GM18498 (cell line): ENCODE measurements around the gene INIP.

Experiments
- ATAC-seq: cut with Tn5 transposase; IDR thresholded peaks from one replicate; pipeline ENCODE4 v1.9.1; 2021; ENCODE audit warnings: mild to moderate bottlenecking, moderate library complexity; ENCODE audit not compliant: unreplicated experiment

The INIP gene, protein sequence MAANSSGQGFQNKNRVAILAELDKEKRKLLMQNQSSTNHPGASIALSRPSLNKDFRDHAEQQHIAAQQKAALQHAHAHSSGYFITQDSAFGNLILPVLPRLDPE

GRCh38 chr9:112717661-112718331 is at the start of gene INIP:
Gene INIP, minus strand, starts transcription at chr9:112718117. Its CDS starts 1,632 bp downstream, at chr9:112716485.
- peak; percentile 97 for ATAC-seq

DNA sequence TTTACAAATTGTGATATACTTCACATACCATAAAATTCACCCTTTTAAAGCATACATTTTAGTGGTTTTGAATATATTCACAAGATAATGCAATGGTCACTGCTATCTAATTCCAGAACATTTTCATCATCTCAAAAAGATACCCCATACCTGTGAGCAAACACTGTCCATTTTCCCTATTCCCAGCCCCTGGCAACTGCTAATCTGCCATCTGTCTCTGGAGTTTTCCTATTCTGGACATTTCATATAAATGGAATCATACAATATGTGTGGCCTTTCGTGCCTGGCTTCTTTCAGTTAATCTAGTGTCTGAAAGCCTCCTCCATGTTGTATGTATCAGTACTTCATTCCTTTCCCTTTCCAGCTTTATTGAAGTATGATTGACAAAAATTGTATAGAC is 47.4 kb upstream of the INIP start:
- no peak for ATAC-seq

DNA sequence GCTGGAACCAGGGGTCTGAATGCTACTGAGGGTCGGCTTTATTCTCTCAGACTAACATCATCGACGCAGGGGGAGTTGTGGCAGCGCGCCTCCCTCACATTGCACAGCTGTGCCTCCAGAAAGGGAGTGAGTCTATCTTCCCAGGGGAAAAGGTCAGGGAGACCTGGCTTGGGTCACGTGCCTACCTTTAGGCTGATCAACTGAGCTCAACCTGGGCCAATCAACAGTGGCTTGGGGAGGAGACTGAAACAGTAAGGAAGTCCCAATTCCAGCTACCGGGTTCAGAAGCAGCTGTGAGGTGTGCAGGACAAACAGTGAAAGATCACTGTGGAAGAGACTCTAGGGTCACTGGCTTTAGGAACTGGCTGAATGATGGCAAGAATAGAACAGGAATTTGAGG is 46.9 kb upstream of the INIP start:
- ATAC-seq: no peak

- no peak for ATAC-seq
Observed at GRCh38 chr9:112764344-112764743, 46.4 kb upstream of the INIP start.

GRCh38 chr9:112762726-112763518 is 45.0 kb upstream of the INIP start:
- ATAC-seq: no peak

DNA sequence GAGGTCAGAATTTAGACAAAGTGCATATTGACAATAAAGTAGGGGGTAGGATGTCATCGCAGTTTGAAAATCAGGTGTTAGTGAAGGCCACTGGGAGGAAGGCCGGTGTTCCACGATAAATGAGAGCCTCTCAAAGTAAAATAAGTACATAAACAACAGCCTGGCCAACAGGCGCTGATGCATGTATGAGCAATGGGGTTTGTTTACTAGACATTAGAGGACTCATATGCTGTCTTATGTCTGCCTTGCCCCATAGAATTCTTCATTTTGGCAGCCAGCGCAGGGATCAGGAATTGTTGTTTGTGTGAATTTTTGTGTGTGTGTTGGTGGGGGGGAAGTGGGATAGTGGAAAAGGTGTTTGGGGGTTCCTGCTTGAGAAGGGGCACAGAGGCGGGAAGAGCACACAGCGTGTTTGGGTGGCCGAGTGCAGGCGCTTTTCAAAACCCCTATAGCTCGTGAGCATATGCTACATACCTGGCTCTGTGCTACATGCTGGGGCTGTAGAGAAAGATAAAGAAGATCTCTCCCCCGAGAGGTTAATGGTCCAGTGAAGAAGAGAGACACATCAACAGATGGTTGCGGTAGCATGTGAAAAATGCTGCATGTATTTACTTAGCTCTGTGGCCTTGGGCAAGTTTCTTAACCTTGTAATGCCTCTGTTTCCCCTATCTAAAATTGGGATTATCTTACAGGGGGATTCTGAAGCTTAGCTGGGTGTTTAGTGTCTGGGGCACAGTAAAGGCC is 44.2 kb upstream of the INIP start:
- no peak for ATAC-seq

DNA sequence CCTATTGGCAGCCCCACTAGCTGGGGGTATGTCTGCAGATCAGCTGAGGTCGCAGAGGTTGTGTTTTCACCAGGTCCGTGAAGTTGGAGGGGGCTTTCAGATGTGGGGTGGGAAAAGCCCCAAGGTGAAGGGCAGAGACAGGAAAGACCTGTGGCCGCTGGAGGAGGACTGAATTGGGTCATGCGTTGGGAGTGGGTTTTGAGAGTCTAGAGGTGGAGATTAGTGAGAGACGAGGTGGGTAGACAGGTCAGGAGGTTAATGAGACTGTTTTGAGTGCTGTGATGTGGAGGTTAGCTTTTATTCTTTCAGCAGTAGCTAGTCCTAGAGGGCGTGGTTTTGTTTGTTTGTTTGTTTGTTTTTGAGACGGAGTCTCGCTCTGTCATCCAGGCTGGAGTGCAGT is 42.9 kb upstream of the INIP start:
- ATAC-seq: no peak

DNA sequence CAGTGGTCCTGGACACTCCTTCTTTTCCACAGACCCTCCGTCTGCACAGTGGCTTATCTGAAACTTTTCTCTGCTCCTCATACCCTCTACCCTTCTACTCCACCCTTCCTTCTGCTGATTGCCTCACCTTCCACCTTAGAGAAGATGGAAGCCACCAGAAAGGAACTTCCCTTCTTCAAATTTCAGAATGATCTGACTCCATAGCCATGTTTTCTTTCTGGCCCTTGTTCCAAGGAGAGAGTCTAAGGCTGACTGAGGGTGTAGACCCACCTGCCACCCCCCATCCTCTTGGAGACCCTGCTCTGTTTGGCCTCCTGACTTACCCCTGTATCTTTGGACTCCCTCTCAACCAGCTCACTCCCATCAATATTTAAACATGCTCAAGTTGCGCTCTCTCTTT is 40.0 kb upstream of the INIP start:
- ATAC-seq: no peak

DNA sequence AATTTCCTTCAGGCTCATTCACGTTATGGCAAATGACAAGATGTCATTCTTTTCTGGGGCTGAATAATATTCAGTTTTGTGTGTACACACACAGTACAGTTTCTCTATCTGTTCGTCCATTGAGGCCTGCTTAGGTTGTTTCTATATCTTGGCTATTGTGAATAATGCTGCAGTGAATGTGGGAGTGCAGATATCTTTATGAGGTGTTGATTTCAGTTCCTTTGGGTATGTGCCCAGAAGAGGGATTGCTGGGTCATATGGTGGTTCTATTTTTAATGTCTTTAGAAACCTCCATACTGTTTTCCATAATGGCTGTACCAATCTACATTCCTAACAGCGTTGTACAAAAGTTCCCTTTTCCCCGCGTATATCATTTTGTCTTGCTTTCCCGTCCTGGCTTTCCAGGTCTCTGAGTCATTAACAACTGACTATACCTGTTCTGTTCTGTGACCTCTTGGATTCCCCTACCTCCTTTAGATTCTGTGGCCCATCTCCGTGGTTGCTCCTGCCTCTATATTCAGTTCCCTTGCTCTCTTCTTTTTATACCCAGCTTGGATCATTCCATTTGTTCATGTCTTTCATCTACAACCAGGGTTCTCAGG is 39.5 kb upstream of the INIP start:
- no peak for ATAC-seq

DNA sequence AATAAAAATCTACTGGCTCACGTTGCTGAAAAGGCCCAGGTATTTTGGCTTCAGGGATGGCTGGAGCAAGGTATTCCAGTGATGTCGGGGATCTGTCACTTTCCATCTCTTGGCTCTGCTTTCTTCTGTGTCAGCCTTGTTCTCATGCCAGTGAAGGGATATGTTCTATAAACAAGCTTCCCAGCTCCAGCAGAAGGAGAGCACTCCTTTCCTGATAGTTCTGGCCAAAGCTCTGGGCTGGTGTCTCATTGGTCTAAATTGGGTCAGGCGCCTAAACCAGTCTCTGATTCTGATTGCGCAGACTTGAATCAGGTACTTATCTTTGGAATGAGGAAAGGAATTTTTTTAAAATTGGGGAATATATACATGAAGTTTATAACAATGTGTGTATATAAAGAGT is 37.8 kb upstream of the INIP start:
- ATAC-seq: no peak

- no peak for ATAC-seq
Observed at GRCh38 chr9:112755016-112755427, 37.1 kb upstream of the INIP start.

DNA sequence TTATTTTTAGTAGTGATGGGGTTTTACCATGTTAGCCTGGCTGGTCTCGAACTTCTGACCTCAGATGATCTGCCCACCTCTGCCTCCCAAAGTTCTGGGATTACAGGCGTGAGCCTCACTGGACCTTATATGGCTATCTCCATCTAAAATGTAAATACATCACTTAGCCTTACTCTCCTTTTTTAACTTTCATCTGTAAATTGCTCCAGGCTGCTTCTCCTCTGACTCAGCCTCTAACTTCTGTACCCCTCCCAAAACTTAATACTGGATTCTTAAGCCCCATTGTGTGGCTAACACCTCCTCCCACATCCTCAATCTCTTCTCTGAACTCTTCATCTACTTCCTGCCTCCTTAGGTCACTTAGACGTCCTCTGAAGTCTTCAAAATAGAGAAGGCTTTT is 36.7 kb upstream of the INIP start:
- ATAC-seq: no peak

GRCh38 chr9:112753725-112754124 is 35.8 kb upstream of the INIP start:
- ATAC-seq: no peak

GRCh38 chr9:112752334-112753125 is 34.6 kb upstream of the INIP start:
- no peak for ATAC-seq

DNA sequence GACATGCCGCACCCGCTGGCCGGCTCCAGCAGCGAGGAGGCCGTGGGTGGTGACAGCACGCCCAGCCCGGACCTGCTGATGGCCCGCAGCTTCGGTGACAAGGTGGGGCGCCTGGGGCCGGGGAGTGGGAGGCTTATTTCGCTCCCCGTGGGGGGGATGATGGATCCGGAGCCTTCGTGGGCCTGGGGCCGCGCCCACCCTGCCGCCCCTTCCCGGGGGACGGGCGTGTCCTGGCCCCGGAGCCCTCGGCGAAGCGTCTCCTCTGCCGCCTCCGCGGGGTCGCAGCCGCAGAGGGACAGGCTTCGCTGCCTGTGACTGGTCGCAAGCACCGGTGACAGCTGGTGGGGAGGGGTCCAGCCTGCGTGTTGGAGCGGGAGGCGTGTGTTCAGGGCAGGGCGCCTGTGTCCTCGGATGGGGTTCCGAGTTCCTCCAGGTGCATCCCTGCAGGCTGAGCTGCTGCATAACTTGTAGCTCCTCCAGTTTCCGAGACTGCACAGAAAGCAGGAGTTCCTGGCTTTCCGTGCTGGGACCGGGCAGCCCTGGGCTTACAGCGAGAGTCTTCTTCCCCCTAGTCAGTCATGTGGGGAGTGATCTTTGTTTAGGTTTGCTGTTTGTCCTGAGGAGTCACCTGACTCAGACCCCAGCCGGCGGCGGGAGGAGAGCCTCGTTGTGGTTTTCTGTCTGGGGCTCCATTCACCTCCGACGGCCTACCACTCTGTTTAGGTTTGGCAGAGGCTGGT is 33.3 kb upstream of the INIP start:
- ATAC-seq: peak; percentile 31

GRCh38 chr9:112750764-112751055 is 32.8 kb upstream of the INIP start:
- no peak for ATAC-seq

DNA sequence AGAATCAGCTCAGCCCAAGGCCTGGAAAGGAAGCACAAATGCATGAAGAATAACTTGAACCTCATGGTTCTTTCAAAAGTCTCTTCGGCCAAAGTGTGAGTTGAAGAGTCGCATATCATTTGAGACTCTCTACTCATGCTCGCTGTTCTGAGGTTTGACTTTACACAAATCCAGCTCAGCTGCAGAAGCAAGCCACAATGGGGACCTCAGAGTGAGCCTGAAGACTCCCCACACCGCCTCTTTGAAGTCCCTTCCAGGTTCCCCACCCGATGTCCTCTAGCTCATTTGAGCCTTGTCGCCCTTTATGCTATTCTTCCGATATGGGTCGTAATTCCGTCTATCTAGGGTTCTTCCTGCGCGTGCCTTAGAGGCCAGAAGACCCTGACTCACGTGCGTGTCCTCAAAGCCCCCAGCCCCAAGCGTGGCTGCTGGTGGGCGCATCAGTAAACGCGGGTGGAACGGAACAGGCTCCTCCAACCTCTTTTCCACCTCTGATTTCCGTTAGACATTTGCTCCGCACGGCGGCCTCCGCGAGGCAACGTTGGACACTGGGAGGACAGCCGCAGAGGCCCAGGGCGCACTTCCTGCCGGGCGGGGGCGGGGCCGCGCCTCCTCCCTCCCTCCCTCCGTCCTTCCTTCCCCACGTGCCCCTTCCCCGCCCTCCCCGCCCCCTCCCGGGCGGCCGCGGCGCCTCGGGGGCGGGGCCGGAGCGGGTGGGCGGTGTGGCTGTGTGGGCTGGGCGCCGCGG is 32.3 kb upstream of the INIP start, which contains the start of gene SNX30:
Gene SNX30 (plus strand): TSS at position 745 of the 748 bp plus-strand sequence. CDS start 242 bp downstream, outside the sequence.
- ATAC-seq: peak; percentile 87

DNA sequence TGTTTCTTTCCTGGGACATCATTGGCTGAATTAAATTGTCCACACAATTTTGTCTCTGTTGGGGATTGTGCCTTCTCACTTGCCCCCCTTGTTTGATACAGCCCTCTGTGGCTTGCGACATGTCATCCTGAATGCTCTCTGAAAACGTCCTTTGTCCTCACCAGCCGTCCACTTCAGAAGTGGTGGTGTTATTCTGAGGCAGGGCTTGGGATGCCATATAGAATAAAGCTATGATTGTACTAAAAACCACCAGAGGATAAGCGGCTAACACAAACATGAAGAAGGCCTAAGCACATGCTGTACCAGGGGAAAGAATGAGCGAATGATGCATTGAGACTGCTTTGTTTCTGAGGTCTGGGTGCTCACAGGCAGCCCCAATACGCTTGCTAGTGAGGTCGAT is 29.2 kb upstream of the INIP start:
- no peak for ATAC-seq

- ATAC-seq: no peak
Observed at GRCh38 chr9:112744177-112744576, 26.3 kb upstream of the INIP start.
